ENCODE data around the gene SUPT16H.
A peak's percentile ranks its signal among the peaks of the same experiment; 100 is the strongest.
"Not testable (repeated sequence)": the region's sequence is repeated elsewhere in the genome, so short reads cannot be mapped to it uniquely, and the experiment has no call there.

SUPT16H gene

GRCh38 chr14:21383848-21384493 lies at the start of gene SUPT16H:
Gene SUPT16H (minus strand): TSS chr14:21384019. CDS start chr14:21383927, 92 bp downstream.
- DNase-seq = peak; percentile 88 to 93

GRCh38 chr14:21431126-21431525 lies 47.3 kb upstream of the SUPT16H start:
- DNase-seq = no peak

- no peak for DNase-seq
These were observed 45.1 kb upstream of the SUPT16H start for GRCh38 chr14:21428930-21429329.

GRCh38 chr14:21426692-21427091 lies 42.9 kb upstream of the SUPT16H start:
- DNase-seq = no peak

DNA sequence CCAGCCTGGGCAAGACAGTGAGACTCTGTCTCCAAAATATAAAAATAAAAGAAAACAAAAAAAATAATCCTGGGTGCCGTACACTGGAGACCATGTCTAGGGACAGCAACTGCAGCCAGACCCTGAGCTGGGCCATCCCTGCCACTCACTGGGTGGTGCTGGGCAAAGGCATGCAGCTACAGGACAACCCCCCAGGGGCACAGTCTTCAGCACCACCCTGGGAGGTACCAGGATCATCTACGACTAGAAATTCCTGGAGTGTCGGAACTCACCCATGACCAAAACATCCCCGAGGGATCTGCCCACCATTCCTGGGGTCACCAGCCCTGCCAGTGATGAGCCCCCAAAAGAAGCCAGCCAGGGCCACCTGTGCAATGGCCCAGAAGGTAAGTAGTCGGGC lies 35.7 kb upstream of the SUPT16H start:
- DNase-seq = no peak

DNA sequence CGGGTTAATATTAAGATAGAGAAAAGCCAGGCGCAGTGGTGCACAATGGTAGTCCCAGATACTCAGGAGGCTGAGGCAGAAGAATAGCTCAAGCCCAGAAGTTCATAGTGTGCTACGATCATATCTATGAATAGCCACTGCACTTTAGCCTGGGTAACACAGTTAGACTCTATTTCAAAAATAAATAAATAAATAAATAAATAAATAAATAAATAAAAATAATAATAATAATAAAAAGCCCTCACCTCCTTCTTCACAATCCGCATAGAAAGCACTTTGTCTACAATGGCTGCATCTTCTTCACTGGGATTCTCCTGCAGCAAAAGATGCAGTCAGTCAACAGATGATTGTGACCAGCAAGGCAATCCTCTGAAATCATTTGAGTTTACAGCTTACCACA lies 31.5 kb upstream of the SUPT16H start:
- DNase-seq = no peak

- no peak for DNase-seq
These were observed 30.4 kb upstream of the SUPT16H start for GRCh38 chr14:21414137-21414631.

DNA sequence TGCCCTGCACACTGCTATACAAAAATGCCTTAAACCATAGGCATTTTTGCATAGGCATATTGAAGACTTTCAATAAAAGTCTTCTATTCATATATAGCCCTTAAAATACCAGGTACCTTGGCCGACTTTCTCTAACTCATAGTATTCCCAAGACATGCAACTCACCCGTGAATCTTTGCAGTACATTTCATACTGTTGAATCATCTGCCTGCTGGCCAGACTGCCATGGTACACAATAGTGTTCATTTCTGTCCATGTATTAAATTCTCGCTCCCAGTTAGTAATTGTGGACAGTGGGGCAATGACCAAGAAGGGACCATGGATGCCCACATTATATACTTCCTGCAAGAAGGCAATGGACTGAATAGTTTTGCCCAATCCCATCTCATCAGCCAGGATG lies 24.3 kb upstream of the SUPT16H start:
- DNase-seq = no peak

GRCh38 chr14:21406213-21406612 lies 22.4 kb upstream of the SUPT16H start:
- DNase-seq = no peak

GRCh38 chr14:21405097-21405496 lies 21.3 kb upstream of the SUPT16H start:
- DNase-seq = no peak

DNA sequence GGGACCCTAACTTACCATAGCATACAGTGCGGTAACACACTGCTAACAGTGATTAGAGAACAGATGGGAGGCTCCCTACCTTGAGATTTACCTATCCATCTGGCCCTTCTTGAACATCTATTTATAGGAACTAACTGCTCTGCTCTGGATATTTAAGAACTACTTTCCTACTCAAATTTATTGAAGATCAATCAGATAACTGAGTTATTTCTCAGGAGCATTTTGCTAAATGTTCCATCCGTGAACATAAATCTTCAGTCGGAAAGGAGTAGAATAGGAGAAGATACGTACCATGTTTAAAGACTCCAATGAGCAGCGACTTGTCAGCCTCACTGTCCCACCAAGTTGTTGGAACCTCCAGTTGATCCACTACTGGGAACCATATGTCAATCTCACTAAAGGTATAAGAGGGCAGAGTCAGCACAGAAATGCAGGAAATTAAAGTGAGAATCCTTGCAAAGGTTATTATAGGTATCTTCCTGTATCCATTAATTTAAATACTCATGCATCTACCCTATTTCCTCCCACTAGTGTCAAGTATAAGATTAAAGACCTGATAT lies 15.6 kb upstream of the SUPT16H start:
- DNase-seq = no peak

- DNase-seq = no peak
These were observed 15.1 kb upstream of the SUPT16H start for GRCh38 chr14:21398901-21399300.

DNA sequence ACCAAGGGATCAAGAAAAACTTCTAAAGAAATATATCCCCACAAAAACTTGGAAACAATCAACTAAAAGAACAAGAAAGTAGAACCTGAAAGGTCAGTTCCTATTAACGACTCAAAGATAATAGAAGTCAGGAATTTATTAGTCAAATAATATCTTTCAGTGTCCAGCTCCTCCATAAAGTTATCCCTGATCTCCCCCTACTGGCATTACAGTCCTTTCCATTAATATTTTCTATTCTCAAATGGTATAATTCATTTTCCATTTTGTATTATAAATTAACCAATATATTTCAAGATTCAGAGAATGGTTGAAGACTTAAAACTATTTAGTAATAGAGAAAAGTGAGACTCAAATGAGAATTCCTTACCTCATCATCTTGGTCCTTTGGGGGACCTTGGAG lies 11.6 kb upstream of the SUPT16H start:
- no peak for DNase-seq

DNA sequence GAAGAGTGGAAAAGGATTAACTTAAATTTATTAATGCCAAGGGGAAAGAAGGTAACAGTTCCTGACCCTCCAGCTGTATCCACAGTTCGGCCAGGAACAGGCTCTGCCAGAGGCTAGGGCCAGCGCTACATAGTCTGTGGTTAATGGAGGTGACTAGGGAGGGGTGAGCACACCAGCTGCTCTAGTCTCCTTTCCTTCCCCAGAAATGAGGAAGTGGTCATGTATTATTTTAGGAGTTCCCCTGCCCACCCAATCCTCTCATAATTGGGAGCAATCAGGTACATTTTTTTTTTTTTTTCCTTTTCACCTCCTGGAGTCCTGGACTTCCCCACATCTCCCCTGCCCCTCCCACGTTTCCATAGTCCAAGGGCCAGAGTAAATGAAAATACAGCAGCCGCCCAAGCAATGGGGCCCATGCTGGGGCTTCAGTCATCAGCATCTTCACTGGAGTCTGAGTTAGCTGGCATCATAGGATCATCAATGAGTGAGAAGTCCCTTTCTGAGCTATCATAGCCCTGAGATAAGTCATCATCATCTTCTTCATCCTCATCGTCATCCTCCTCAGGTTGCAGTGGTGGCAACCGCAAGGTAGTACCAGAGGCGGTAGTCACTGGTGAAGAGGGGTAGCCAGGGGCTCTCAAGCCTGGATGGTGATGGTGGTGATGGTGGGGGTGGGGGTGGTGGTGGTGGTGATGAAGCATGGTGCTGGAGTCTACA lies 1.5 kb upstream of the SUPT16H start:
- DNase-seq = no peak

DNA sequence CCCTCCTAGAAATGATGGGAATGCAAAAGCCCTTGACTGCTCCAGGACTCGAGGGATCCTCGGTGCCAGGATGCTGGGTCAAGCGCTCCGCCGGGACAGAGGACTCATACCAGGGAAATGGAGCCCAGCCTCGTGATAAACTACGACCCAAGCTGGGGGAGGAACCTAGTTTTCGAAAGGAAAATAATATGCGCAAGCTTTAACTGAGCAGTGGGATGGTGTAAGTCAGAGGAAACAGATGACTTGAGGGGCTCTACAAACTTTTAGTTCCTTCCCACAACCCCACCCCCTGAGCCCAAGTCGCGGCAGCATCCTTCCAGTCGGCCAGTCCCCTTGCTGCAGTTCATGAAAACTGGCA lies 654 bp upstream of the SUPT16H start:
- DNase-seq = no peak

DNA sequence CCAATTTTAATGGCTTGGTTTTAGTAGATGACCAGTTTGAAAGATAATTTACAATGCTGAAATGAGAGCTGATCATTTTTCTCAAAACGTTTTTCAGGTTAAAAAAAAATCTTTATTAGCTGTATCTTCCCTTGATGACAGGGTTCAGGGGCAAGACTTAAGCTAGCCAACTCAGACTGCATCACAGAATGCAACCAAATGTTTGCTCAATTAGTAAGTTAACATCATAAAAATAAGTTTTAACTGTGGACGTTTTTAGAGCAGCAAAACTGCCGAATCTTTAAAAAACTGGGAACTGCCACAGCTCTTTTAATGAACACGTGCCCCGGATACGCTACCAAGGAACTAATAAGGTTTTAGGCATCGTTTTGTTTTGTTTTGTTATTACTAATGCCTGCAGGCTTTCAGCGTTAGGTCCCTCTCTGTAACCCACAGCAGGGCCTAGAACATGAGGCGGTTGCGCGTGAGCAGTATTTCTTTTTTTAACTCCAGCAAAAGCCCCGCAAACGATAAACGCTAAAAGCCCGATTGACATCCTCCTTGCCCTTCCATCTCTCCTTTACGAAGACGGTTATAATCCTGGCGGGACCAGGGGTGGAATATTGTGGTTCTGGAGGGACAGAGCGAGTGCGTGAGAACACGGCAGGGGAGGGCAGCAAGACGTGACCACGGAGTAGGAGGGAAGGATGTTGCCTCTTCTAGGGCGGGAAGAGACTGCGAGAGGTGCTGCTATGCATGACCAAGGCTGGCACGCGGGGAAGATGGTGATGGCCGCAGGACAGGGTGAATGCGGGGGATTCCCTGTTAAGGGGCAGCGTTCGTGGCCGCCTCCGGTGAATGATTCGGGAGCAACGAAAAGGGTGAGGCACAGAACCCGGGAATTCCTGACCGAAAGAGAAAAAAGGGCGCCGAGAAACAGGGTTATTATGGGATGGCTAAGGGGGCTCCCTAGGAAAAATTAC lies 652 bp downstream of the SUPT16H start:
- DNase-seq = no peak

GRCh38 chr14:21382095-21382494 lies 1.7 kb downstream of the SUPT16H start:
- no peak for DNase-seq

GRCh38 chr14:21379338-21379737 lies 4.5 kb downstream of the SUPT16H start:
- DNase-seq = no peak

GRCh38 chr14:21373980-21374379 lies 9.8 kb downstream of the SUPT16H start:
- no peak for DNase-seq

DNA sequence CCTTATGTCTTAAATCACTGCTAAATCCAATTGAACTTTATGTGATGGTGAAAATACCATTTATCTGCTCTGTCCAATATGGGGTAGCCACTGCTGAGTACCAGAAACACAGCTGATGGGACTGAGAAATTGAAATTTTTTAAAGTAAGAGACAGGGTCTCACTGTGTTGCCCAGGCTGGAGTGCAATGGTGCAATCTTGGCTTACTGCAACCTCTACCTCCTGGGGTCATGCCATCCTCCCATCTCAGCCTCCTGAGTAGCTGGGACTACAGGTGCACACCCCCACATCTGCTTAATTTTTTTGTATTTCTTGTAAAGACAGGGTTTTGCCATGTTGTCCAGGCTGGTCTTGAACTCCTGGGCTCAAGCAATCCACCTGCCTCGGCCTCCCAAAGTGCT lies 11.0 kb downstream of the SUPT16H start:
- DNase-seq = not testable (repeated sequence)

DNA sequence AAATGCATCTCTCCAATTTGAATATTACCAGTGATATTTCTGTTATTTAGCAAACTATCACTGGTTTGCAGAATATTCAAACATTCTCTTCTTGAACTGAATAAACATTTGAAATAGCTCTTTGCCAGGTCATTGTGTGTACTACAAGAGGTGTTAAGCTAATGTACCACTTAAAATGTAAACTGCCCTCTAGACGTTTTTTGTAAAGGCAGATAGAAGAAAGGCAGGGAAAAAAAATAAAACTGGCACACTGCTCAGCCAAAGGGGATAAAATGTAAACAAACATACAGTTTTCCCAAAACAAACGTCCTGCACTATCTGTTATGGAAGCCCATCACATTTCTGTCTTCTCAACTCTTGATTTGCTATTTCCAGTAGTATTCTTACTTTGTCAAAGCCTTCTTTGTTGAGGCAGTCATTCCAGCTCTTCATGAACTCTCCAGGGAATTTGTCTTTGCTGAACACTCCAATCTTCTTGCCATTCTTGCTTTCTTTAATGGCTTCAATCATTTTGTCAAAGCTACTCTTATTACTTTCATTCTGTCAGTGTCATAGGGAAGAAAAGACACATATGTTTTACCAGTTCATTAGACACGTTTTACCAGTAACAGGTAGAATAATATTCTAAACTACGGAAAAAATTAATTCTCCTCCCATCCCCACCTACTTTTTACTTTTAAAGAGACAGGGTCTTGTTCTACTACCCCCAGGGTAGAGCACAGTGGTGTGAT lies 13.7 kb downstream of the SUPT16H start:
- no peak for DNase-seq

GRCh38 chr14:21367582-21368144 lies 16.2 kb downstream of the SUPT16H start:
- DNase-seq = no peak
